Stimulated activated CD4-positive, alpha-beta T cell treated with anti-CD3 and anti-CD28 coated beads, Interleukin-4, amount 100 ng/mL, for 4 hours (primary cell): ENCODE measurements around the gene SERF2.
"Not testable (repeated sequence)": the region's sequence is repeated elsewhere in the genome, so short reads cannot be mapped to it uniquely, and the experiment has no call there.

Experiments
- DNase-seq, 2 experiments: peaks; one replicate each; pipeline ENCODE4 v3.0.0-alpha.2; 2020

Gene SERF2

GRCh38 chr15:43830691-43831275 is 38.7 kb downstream of the SERF2 start:
- DNase-seq = not testable (repeated sequence)

GRCh38 chr15:43831519-43832052 is 39.5 kb downstream of the SERF2 start:
- DNase-seq = not testable (repeated sequence)

- not testable (repeated sequence) for DNase-seq
These were observed 40.4 kb downstream of the SERF2 start for GRCh38 chr15:43832485-43832884.

GRCh38 chr15:43845421-43845820 is 53.3 kb downstream of the SERF2 start:
- no peak for DNase-seq
